Activated CD8-positive, alpha-beta T cell treated with anti-CD3 and anti-CD28 coated beads for 36 hours (primary cell): ENCODE measurements around the gene ZBTB38. TPM values are rescaled to one million over a fixed set of nuclear protein-coding genes. Genes with fewer than 3 reads are reported as not detected.

Experiments used
- ATAC-seq: fragments of 200-7000 bp; cut with Tn5 transposase; one replicate; pipeline ENCODE4 v1.10.0; 2021; ENCODE audit warnings: mild to moderate bottlenecking, moderate library complexity
- CTCF ChIA-PET: fragments of 350-600 bp; sonication (Branson Sonifier 250); formaldehyde crosslinking; loops from one replicate; lab custom pipeline; 2021; ENCODE audit warnings: antibody characterized with exemption; lab: Charles Lee
- POLR2A ChIA-PET: fragments of 350-600 bp; sonication (Branson Sonifier 250); formaldehyde crosslinking; loops from one replicate; lab custom pipeline; 2021; ENCODE audit warnings: antibody characterized with exemption; lab: Charles Lee
- DNase-seq: peaks from one replicate; pipeline ENCODE4 v3.0.0-alpha.2; 2020
- H3K27ac Mint-ChIP-seq: one replicate; pipeline ENCODE4 v1.8.0; 2021; ENCODE audit warnings: mild to moderate bottlenecking, mixed read lengths
- H3K27me3 Mint-ChIP-seq: one replicate; pipeline ENCODE4 v1.8.0; 2021; ENCODE audit warnings: mixed read lengths
- H3K36me3 Mint-ChIP-seq: one replicate; pipeline ENCODE4 v1.8.0; 2021; ENCODE audit warnings: low read depth, mixed read lengths
- H3K4me1 Mint-ChIP-seq: one replicate; pipeline ENCODE4 v1.8.0; 2021; ENCODE audit warnings: low read depth, mixed read lengths
- H3K4me3 Mint-ChIP-seq: one replicate; pipeline ENCODE4 v1.8.0; 2021; ENCODE audit warnings: mild to moderate bottlenecking, moderate library complexity, mixed read lengths
- H3K9me3 Mint-ChIP-seq: one replicate; pipeline ENCODE4 v1.8.0; 2021; ENCODE audit warnings: mixed read lengths
- intact Hi-C: fragments of 100-400 bp; cut with micrococcal nuclease; formaldehyde crosslinking; loops from one replicate; pipeline ENCODE4 v1.10.0; 2022
- total RNA-seq, 2 experiments: library from RNA; stranded (reverse); gene quantifications; one replicate each; pipeline ENCODE4 v1.2.3, GENCODE V29; 2021
- TF ChIP-seq, protein P1 (sequence below): fragments of 200-600 bp; IDR thresholded peaks from one replicate; pipeline ENCODE4 v1.8.0; 2022; ENCODE audit warnings: antibody characterized with exemption, mild to moderate bottlenecking

The ZBTB38 gene
- total RNA-seq, 2 experiments from 2014 or later: 20.4 to 21.2 TPM

GRCh38 chr3:141407825-141408224 is 39.5 kb downstream of the ZBTB38 start:
- Mint-ChIP-seq H3K4me1 (peaks cover 67% of the 10 kb centered on the region), H3K36me3 (peaks cover 39% of the 10 kb centered on the region), H3K27ac (no peak overlapping the region), H3K4me3 (no peak overlapping the region), H3K9me3 (no peaks in the 10 kb centered on the region), H3K27me3 (no peaks in the 10 kb centered on the region)
- intact Hi-C loops: no loop called here
- TF ChIP-seq, protein P1, sequence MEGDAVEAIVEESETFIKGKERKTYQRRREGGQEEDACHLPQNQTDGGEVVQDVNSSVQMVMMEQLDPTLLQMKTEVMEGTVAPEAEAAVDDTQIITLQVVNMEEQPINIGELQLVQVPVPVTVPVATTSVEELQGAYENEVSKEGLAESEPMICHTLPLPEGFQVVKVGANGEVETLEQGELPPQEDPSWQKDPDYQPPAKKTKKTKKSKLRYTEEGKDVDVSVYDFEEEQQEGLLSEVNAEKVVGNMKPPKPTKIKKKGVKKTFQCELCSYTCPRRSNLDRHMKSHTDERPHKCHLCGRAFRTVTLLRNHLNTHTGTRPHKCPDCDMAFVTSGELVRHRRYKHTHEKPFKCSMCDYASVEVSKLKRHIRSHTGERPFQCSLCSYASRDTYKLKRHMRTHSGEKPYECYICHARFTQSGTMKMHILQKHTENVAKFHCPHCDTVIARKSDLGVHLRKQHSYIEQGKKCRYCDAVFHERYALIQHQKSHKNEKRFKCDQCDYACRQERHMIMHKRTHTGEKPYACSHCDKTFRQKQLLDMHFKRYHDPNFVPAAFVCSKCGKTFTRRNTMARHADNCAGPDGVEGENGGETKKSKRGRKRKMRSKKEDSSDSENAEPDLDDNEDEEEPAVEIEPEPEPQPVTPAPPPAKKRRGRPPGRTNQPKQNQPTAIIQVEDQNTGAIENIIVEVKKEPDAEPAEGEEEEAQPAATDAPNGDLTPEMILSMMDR: no peak
- ATAC-seq: no peak
- ChIA-PET POLR2A (no interaction called here), CTCF (interaction anchor here (0.9 kb wide), 1 partner anchor 34 kb away, joined by 3 read pairs; no protein-coding TSS in a partner anchor)
- DNase-seq: no peak

DNA sequence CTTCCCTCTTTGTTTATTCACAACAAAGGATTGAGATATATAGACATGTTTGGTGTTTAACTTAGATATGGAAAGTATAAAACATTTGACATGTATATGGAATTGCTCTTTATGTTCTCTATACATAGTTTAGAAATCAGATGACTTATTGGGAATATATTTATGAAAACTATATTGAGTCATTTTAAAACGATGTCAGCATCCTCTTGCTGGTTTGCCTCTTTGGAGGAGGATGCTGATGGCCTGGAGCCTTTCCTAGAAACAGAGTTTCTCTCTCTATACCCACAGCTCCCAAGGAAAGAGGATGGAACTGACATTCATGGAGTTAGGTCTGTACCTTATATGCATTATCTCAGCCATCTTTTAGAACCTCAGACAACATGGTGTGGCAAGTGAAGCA is 40.3 kb downstream of the ZBTB38 start:
- peak overlapping the region; percentile 63 for H3K27ac Mint-ChIP-seq
- H3K9me3 Mint-ChIP-seq: no peaks in the 10 kb centered on the region
- DNase-seq (no peak), ATAC-seq (no peak)
- H3K4me3 Mint-ChIP-seq: no peak overlapping the region
- H3K36me3 Mint-ChIP-seq: peaks cover 45% of the 10 kb centered on the region
- ChIA-PET CTCF (interaction anchor here (0.9 kb wide), 1 partner anchor 33 kb away, joined by 3 read pairs; no protein-coding TSS in a partner anchor), POLR2A (no interaction called here)
- intact Hi-C loops: no loop called here
- H3K27me3 Mint-ChIP-seq: no peaks in the 10 kb centered on the region
- TF ChIP-seq, protein P1: no peak
- H3K4me1 Mint-ChIP-seq: peaks cover 71% of the 10 kb centered on the region

- ChIA-PET POLR2A (interaction anchor here (1.0 to 1.4 kb wide), 3 partner anchors 7 to 45 kb away, joined by 3 to 7 read pairs (median 3); no protein-coding TSS in a partner anchor), CTCF (interaction anchor here (1.0 to 1.4 kb wide), 4 partner anchors 9 to 178 kb away, joined by 3 to 6 read pairs (median 3); partner anchors contain the start of gene PXYLP1)
- Mint-ChIP-seq H3K4me1 (peaks cover 73% of the 10 kb centered on the region), H3K9me3 (no peaks in the 10 kb centered on the region), H3K27me3 (no peaks in the 10 kb centered on the region), H3K4me3 (no peak overlapping the region), H3K27ac (peak overlapping the region; percentile 98), H3K36me3 (peaks cover 43% of the 10 kb centered on the region)
- intact Hi-C loops: no loop called here
- TF ChIP-seq, protein P1: no peak
- no peak for ATAC-seq
- no peak for DNase-seq
These were observed 41.6 kb downstream of the ZBTB38 start for GRCh38 chr3:141409940-141410241.

- intact Hi-C loops: no loop called here
- ATAC-seq (no peak), DNase-seq (no peak)
- Mint-ChIP-seq H3K27ac (peak overlapping the region; percentile 98), H3K36me3 (peaks cover 44% of the 10 kb centered on the region), H3K9me3 (no peaks in the 10 kb centered on the region), H3K4me3 (no peak overlapping the region), H3K27me3 (no peaks in the 10 kb centered on the region), H3K4me1 (peaks cover 77% of the 10 kb centered on the region)
- CTCF ChIA-PET: interaction anchor here (1.0 to 1.5 kb wide), 6 partner anchors 10 to 179 kb away, joined by 3 to 6 read pairs (median 3); partner anchors contain the start of gene PXYLP1
- POLR2A ChIA-PET: interaction anchor here (1.0 to 1.4 kb wide), 3 partner anchors 8 to 44 kb away, joined by 3 to 7 read pairs (median 3); no protein-coding TSS in a partner anchor
- TF ChIP-seq, protein P1: no peak
These were observed 42.1 kb downstream of the ZBTB38 start for GRCh38 chr3:141410408-141410807.

- Mint-ChIP-seq H3K4me1 (peaks cover 78% of the 10 kb centered on the region), H3K27me3 (no peaks in the 10 kb centered on the region), H3K9me3 (no peaks in the 10 kb centered on the region), H3K36me3 (peaks cover 41% of the 10 kb centered on the region), H3K27ac (peak overlapping the region; percentile 98), H3K4me3 (peak overlapping the region; percentile 75)
- POLR2A ChIA-PET: interaction anchor here (1.0 to 1.4 kb wide), 3 partner anchors 8 to 44 kb away, joined by 3 to 7 read pairs (median 3); no protein-coding TSS in a partner anchor
- DNase-seq: no peak
- TF ChIP-seq, protein P1: no peak
- no peak for ATAC-seq
- CTCF ChIA-PET: interaction anchor here (1.0 to 2.9 kb wide), 6 partner anchors 8 to 179 kb away, joined by 3 to 8 read pairs (median 4); partner anchors contain the start of gene PXYLP1
- intact Hi-C loops: no loop called here
These were observed 42.5 kb downstream of the ZBTB38 start for GRCh38 chr3:141410846-141411245.
